GM12892 (cell line): ENCODE data around the gene PPP3R2.
A peak's percentile ranks its signal among the peaks of the same experiment; 100 is the strongest.
"Not testable (repeated sequence)": the region's sequence is repeated elsewhere in the genome, so short reads cannot be mapped to it uniquely, and the experiment has no call there.

Experiments
- DNase-seq: peaks from one replicate; pipeline ENCODE4 v3.0.0; 2011; ENCODE audit not compliant: insufficient read length
- FAIRE-seq: peaks from 2 replicates; lab custom pipeline; 2011; peaks lifted over from hg19 to GRCh38; lab: Jason Lieb, UNC
- POLR2A ChIP-seq: IDR thresholded peaks from 2 replicates; pipeline ENCODE4 v1.6.1; 2011; ENCODE audit warnings: low read depth, low read length, control low read depth
- POLR2AphosphoS5 ChIP-seq: IDR thresholded peaks from 2 replicates; pipeline ENCODE4 v1.6.1; 2011; ENCODE audit warnings: low read depth, low read length, control low read depth
- TAF1 ChIP-seq: IDR thresholded peaks from 2 replicates; pipeline ENCODE4 v1.6.1; 2011; ENCODE audit warnings: low read depth, mild to moderate bottlenecking, control low read depth, low read length, borderline replicate concordance

Gene PPP3R2

DNA sequence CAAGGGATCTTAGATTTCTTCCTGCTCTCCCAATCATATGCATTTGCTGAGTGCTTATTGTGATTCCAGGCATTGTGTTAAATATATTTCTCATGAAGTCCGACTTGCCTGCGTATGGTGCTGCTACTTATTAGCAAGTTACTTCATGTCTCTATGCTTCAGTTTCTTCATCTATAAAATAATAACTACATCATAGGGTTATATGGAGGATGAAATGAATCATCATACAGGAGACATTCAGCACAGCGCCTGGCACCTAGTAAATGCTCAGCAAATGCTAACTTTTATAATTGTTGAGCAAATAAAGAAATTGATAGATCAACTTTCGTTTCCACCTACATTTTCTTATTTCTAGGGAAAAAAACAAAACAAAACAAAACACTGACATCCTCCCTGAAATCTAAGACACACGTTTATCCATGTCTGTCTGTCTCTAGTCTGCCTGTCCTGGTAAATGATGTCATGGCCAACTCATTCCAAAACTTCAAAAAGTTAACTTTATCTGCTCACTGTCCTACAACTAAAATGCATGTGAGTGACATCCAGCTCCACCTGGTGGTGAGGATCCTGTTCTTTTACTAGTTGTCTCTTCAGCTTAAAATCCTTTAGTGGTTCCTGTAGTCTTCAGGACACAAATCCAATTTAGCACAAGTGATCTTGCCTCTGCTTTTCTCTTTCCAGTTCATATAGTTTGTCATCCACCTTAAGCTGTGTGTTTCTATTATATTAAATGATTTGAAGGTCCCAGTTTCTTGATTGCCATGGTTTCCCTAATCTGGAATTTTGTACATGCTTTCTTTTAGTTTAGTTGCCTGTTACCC, 27.7 kb downstream of the PPP3R2 start:
- DNase-seq (no peak), FAIRE-seq (peak; percentile 63)
- TF ChIP-seq TAF1 (no peak), POLR2AphosphoS5 (no peak), POLR2A (no peak)

DNA sequence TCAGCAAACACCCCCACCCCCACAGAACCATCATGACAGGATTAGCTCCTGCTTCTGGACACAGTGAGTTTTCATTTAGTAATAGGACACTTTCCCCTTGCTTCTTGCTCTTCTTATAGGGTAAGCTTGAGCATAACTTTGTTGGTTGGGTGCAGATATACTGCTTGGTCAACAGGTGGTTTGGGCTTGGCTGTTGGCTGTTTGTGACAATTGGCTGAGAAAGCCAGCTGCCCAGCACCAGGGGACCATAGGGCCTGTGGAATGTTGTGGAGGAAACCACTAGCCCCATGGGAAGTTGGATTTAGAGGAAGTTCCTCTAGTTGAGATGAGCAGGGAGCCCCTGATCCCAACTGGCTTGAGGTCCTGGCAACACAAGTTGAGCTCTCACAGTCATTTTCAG, 30.5 kb downstream of the PPP3R2 start:
- DNase-seq (no peak), FAIRE-seq (no peak)
- no peak for TF ChIP-seq TAF1
- no peak for TF ChIP-seq POLR2AphosphoS5
- TF ChIP-seq POLR2A = no peak

DNA sequence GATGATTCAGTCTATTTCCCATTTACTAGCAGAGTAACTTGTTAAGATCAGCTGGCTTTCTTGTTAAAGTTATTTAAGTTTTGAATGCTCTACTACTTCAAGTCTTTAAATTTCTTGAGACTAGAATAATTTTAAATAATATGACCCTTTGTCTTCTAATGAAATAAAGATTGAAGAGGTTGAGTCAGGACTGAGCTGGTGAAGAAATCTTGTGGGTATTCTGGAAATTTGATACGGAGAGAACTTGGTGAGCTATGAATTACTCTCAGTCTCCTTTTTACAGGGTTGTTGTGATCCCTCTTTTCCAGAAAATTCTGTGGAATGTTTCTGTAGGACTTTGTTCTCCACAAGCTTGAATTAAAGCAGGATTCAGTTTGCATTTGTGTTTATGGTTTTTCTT, 31.8 kb downstream of the PPP3R2 start:
- FAIRE-seq (no peak), DNase-seq (no peak)
- TF ChIP-seq TAF1 (no peak), POLR2AphosphoS5 (no peak), POLR2A (no peak)

DNA sequence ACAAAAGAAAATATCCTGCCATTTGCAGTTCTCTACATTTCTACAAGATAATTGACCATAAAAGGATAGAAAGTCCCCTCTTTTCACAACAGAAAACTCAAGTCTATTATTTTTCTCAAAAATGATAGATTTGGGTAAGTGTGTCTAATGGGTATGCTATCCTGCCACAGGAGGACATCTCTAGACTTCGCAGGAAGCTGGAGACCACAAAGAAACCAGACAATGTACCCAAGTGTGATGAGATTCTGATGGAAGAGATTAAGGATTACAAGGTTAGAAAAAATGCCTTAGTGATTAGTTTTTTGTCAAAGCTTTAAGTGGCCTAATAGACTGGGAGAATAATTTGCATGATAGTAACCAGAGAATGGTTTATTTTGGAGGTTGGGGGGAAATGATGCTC, 33.0 kb downstream of the PPP3R2 start:
- no peak for FAIRE-seq
- no peak for DNase-seq
- TF ChIP-seq TAF1 (no peak), POLR2AphosphoS5 (no peak), POLR2A (no peak)

DNA sequence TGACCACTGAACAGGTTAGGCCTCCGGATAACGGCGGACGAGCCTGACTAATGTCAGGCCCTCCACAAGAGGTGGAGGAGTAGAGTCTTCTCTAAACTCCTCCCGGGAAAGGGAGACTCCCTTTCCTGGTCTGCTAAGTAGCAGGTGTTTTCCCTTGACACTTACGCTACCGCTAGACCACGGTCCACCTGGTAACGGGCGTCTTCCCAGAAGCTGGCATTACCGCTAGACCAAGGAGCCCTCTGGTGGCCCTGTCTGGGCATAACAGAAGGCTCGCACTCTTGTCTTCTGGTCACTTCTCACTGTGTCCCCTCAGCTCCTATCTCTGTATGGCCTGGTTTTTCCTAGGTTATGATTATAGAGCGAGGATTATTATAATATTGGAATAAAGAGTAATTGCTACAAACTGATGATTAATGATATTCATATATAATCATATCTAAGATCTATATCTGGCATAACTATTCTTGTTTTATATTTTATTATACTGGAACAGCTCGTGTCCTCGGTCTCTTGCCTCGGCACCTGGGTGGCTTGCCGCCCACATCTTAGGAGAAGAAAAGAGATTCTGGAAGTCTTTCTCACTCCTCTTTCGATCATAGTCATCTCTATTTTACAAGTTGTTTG, 45.2 kb downstream of the PPP3R2 start:
- not testable (repeated sequence) for FAIRE-seq, DNase-seq

DNA sequence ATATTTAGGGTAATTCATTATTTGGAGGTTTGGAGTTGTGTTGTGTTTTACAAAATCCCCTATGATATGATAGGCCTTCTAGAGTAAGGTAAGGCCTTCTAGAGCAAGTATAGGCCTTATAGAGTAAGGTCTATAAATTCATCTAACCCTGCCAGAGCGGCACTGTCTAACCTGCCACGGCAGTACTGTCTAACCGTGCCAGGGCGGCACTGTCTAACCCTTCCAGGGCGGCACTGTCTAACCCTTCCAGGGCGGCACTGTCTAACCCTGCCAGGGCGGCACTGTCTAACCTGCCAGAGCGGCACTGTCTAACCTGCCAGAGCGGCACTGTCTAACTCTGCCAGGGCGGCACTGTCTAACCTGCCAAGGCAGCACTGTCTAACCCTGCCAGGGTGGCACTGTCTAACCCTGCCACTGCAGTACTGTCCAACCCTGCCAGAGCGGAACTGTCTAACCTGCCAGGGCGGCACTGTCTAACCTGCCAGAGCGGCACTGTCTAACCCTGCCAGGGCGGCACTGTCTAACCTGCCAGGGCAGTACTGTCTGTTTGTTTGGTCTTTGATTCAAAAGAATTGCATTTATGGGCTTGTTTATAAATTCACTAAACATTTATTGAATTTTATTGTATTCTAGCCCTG, 51.6 kb downstream of the PPP3R2 start:
- DNase-seq = no peak
- TF ChIP-seq POLR2A = no peak
- no peak for TF ChIP-seq POLR2AphosphoS5
- no peak for TF ChIP-seq TAF1
- no peak for FAIRE-seq
